Tibial artery (tissue), 4 donors: ENCODE measurements around the gene SLC7A14.

ENCODE experiments used
- DNase-seq, 2 donors: peaks; one replicate each; pipeline ENCODE4 v3.0.0-alpha.2; 2019
- H3K27ac ChIP-seq, 2 donors: fragments of 200-600 bp; sonication (generic) in 1 of 2; 1 replicate in 1 of 2; 2 replicates in 1 of 2; pipeline ENCODE4 v1.5.1; 2018 to 2019; ENCODE audit warnings: mild to moderate bottlenecking in 1 of 2
- H3K27me3 ChIP-seq, 2 donors: fragments of 200-600 bp; sonication (generic) in 1 of 2; one replicate each; pipeline versions ENCODE4 v1.5.1 to v1.6.0; 2016 to 2019
- H3K36me3 ChIP-seq, 3 donors: fragments of 200-600 bp; sonication (generic) in 2 of 3; one replicate each; pipeline ENCODE4 v1.5.1; 2016 to 2019; ENCODE audit warnings: mild to moderate bottlenecking in 2 of 3
- H3K4me1 ChIP-seq, 4 donors: fragments of 200-600 bp; sonication (generic) in 2 of 4; 1 replicate in 3 of 4; 2 replicates in 1 of 4; pipeline ENCODE4 v1.5.1; 2016 to 2019
- H3K4me3 ChIP-seq, 2 donors: fragments of 200-600 bp; sonication (generic) in 1 of 2; 1 replicate in 1 of 2; 2 replicates in 1 of 2; pipeline ENCODE4 v1.5.1; 2018 to 2019; ENCODE audit warnings: mild to moderate bottlenecking in 2 of 2
- H3K9me3 ChIP-seq, 3 donors: fragments of 200-600 bp; sonication (generic) in 1 of 3; one replicate each; pipeline ENCODE4 v1.5.1; 2016 to 2019
- intact Hi-C: fragments of 100-400 bp; cut with DNase I; formaldehyde crosslinking; loops from one replicate; pipeline ENCODE4 v1.15.0; 2023; ENCODE audit warnings: low total_unique reads
- TF ChIP-seq, protein P1 (sequence below), 2 experiments: fragments of 200-600 bp in 1 of 2; fragments of 450-650 bp in 1 of 2; IDR thresholded peaks; one replicate each; pipeline ENCODE4 v1.5.1; 2017 to 2019; ENCODE audit warnings: antibody characterized with exemption in 2 of 2, mild to moderate bottlenecking in 1 of 2, moderate library complexity in 1 of 2

SLC7A14 gene

DNA sequence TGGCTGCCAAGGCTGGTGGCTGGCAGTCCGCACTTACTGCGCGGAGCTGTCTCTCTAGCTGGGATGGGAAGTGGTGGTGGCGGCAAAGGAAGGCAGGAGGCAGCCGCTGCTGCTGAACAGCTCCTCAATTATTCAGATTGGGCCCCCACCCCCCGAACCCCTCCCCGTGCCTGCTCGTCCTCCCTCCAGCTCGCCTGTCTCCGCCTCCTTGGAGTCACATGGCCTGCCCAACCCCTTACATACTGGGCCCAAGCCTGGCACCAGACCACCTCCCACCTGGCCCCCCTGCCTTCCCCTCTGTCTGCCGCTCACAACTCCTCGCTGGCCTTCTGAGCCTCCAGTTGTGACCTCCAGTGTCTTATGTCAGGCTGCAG lies at the start of gene SLC7A14:
Gene SLC7A14 (minus strand): TSS at position 139 of the 374 bp plus-strand sequence. CDS start 59,139 bp downstream, outside the sequence.
- Histone ChIP-seq H3K4me3 (peak within 1 kb of the TSS in 1 of 2 donors; percentile 16), H3K9me3 (no peaks in the 10 kb centered on the region), H3K4me1 (peaks cover 0 to 13% (median 8%) of the 10 kb centered on the region in 4 donors), H3K27ac (no peak within 1 kb of the TSS), H3K36me3 (no peaks in the 10 kb centered on the region), H3K27me3 (peaks cover 4 to 44% of the 10 kb centered on the region in 2 donors)
- TF ChIP-seq, protein P1, sequence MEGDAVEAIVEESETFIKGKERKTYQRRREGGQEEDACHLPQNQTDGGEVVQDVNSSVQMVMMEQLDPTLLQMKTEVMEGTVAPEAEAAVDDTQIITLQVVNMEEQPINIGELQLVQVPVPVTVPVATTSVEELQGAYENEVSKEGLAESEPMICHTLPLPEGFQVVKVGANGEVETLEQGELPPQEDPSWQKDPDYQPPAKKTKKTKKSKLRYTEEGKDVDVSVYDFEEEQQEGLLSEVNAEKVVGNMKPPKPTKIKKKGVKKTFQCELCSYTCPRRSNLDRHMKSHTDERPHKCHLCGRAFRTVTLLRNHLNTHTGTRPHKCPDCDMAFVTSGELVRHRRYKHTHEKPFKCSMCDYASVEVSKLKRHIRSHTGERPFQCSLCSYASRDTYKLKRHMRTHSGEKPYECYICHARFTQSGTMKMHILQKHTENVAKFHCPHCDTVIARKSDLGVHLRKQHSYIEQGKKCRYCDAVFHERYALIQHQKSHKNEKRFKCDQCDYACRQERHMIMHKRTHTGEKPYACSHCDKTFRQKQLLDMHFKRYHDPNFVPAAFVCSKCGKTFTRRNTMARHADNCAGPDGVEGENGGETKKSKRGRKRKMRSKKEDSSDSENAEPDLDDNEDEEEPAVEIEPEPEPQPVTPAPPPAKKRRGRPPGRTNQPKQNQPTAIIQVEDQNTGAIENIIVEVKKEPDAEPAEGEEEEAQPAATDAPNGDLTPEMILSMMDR (IDR thresholded peaks at IDR 0.05): no peak
- no peak for DNase-seq
- intact Hi-C loops: no loop called here

DNA sequence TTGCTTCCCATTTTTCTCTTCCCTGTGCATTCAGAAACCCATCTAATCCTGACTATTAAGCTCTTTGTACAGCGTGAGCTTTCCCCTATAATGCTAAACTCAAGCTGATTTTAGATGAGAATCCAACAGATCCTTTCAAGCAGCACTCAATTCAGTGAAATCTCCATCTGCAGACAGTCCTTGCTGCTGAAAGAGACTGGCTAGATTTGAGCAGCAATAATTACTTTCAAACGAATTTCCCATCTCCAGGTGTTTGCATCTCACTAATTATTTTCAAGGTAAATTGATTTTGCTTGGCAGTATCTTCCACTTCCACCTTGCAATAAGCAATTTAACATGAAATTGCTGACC lies 49.5 kb upstream of the SLC7A14 start:
- DNase-seq: no peak
- intact Hi-C loops: no loop called here
- no peaks in the 10 kb centered on the region for H3K36me3 ChIP-seq
- H3K27me3 ChIP-seq: no peaks in the 10 kb centered on the region
- no peak overlapping the region for H3K4me3 ChIP-seq
- H3K4me1 ChIP-seq: no peaks in the 10 kb centered on the region
- TF ChIP-seq, protein P1 (IDR thresholded peaks at IDR 0.05): no peak
- H3K27ac ChIP-seq: no peak overlapping the region
- H3K9me3 ChIP-seq: no peaks in the 10 kb centered on the region

DNA sequence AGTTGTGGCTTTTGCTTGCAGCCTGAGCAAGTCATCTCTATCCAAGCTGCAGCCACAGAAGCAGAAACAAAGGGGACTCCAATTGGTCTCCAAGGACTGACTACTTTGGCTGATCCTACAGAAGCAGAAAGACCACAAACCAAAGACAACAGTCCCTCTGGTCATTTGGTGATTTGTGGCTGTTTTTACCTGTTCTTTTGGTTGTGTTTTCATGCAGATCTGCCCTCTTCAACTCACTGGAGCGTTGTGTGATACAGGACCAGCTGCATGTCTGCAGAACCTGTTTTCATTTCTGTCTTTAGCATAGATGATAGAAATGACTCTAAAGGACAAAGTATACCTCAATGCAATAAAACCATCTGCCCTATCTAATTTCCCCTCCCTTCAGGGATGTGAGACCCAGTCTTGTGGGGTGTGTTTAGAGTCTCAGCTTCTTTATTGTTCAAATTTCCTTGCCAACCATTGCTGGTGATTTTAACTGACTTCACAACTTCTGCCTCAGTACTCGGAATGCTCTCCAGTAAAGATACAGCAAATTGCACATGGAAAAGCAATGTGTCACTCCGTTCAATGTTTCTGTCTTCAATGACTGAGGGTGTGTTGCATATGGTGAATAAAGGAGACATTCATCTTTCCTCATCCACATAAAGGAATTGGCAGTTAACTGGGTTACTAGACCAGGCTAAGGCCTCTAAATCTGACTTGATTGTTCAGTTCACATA lies 48.9 kb upstream of the SLC7A14 start:
- TF ChIP-seq, protein P1 (IDR thresholded peaks at IDR 0.05): no peak
- Histone ChIP-seq H3K27me3 (no peaks in the 10 kb centered on the region), H3K4me3 (no peak overlapping the region), H3K27ac (no peak overlapping the region), H3K9me3 (no peaks in the 10 kb centered on the region), H3K4me1 (no peaks in the 10 kb centered on the region), H3K36me3 (no peaks in the 10 kb centered on the region)
- DNase-seq: no peak
- intact Hi-C loops: no loop called here

DNA sequence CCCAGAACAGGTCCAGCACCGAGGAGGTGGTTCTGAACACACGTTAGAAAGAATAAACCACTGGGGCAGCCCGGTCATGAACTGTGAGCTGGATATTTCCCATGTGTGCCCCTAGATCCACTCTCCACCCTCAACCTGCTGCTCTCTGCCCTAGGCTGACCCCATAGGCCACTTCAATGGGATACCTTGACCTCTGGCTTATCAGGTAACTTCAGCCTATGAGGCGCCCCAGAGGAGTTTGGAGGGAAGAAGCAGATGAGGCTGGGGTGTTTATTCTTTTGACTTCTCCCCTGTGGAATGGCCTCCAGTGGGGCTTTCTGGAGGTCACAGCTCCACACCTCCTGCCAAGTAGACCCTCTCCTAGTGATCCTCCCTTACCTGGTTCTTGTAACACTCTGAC lies 47.7 kb upstream of the SLC7A14 start:
- no peaks in the 10 kb centered on the region for H3K4me1 ChIP-seq
- H3K27ac ChIP-seq: no peak overlapping the region
- TF ChIP-seq, protein P1 (IDR thresholded peaks at IDR 0.05): no peak
- DNase-seq: no peak
- no peaks in the 10 kb centered on the region for H3K9me3 ChIP-seq
- no peaks in the 10 kb centered on the region for H3K36me3 ChIP-seq
- intact Hi-C loops: no loop called here
- no peak overlapping the region for H3K4me3 ChIP-seq
- no peaks in the 10 kb centered on the region for H3K27me3 ChIP-seq

GRCh38 chr3:170632780-170633179 lies 46.9 kb upstream of the SLC7A14 start:
- intact Hi-C loops: no loop called here
- DNase-seq: no peak

More at GRCh38 chr3:170632780-170633179, 46.9 kb upstream of the SLC7A14 start:
- Histone ChIP-seq H3K27me3 (no peaks in the 10 kb centered on the region), H3K4me3 (no peak overlapping the region), H3K27ac (no peak overlapping the region), H3K9me3 (no peaks in the 10 kb centered on the region), H3K4me1 (no peaks in the 10 kb centered on the region), H3K36me3 (no peaks in the 10 kb centered on the region)
- TF ChIP-seq, protein P1 (IDR thresholded peaks at IDR 0.05): no peak
